Caco-2 (cell line): ENCODE data around the gene MBD4. TPM values are rescaled to one million over a fixed set of nuclear protein-coding genes. Genes with fewer than 3 reads are reported as not detected.
"Not testable (repeated sequence)": the region's sequence is repeated elsewhere in the genome, so short reads cannot be mapped to it uniquely, and the experiment has no call there.

Experiments used
- Bru-seq: library from RNA; stranded (reverse); fragments of 400-500 nt; gene quantifications from one replicate; lab custom pipeline; 2021; lab: Mats Ljungman, UMichigan
- BruChase-seq, 2 experiments: library from RNA; stranded (reverse); fragments of 400-500 nt; gene quantifications; one replicate each; lab custom pipeline; 2021; lab: Mats Ljungman, UMichigan
- BruUV-seq: library from RNA; stranded (reverse); fragments of 400-500 nt; replicated peaks from 2 replicates; lab custom pipeline; 2021; lab: Mats Ljungman, UMichigan
- CTCF ChIA-PET: fragments of 300-600 bp; sonication (Branson Sonifier 250); formaldehyde crosslinking; loops from one replicate; lab custom pipeline; 2022; ENCODE audit warnings: antibody characterized with exemption; lab: Charles Lee
- POLR2A ChIA-PET: fragments of 300-600 bp; sonication (Branson Sonifier 250); formaldehyde crosslinking; loops from one replicate; lab custom pipeline; 2022; ENCODE audit warnings: antibody characterized with exemption; lab: Charles Lee
- DNase-seq, 2 experiments: peaks; one replicate each; pipeline versions ENCODE4 v3.0.0 to v3.0.0-alpha.2; 2020 to 2022
- H3K27me3 ChIP-seq: replicated peaks from 2 replicates; pipeline ENCODE4 v1.6.0; 2011; ENCODE audit warnings: low read length; ENCODE audit not compliant: control insufficient read depth, insufficient read depth
- H3K36me3 ChIP-seq: 2 replicates; pipeline ENCODE4 v1.5.1; 2011; ENCODE audit warnings: low read length; ENCODE audit not compliant: control insufficient read depth, insufficient read depth
- H3K4me1 ChIP-seq: fragments of 250-450 bp; sonication (Bioruptor Pico); 2 replicates; pipeline ENCODE4 v1.5.1; 2020; ENCODE audit warnings: mild to moderate bottlenecking
- H3K4me3 ChIP-seq: 2 replicates; pipeline ENCODE4 v1.5.1; 2011; ENCODE audit warnings: low read depth, mild to moderate bottlenecking, control low read depth, low read length
- H3K9me3 ChIP-seq: fragments of 250-450 bp; sonication (Bioruptor Pico); 2 replicates; pipeline ENCODE4 v1.5.1; 2020; ENCODE audit warnings: mild to moderate bottlenecking, moderate library complexity
- H3K27ac Mint-ChIP-seq: one replicate; pipeline ENCODE4 v1.8.0; 2022; ENCODE audit warnings: mixed read lengths; ENCODE audit not compliant: unreplicated experiment
- H3K27me3 Mint-ChIP-seq: one replicate; pipeline ENCODE4 v1.8.0; 2022; ENCODE audit warnings: mixed read lengths; ENCODE audit not compliant: insufficient read depth, unreplicated experiment
- H3K36me3 Mint-ChIP-seq: one replicate; pipeline ENCODE4 v1.8.0; 2022; ENCODE audit warnings: mild to moderate bottlenecking, mixed read lengths; ENCODE audit not compliant: insufficient read depth, unreplicated experiment
- H3K4me1 Mint-ChIP-seq: one replicate; pipeline ENCODE4 v1.8.0; 2022; ENCODE audit warnings: low read depth, mixed read lengths; ENCODE audit not compliant: unreplicated experiment
- H3K4me3 Mint-ChIP-seq: one replicate; pipeline ENCODE4 v1.8.0; 2022; ENCODE audit warnings: mild to moderate bottlenecking, moderate library complexity, mixed read lengths; ENCODE audit not compliant: unreplicated experiment
- H3K9me3 Mint-ChIP-seq: one replicate; pipeline ENCODE4 v1.8.0; 2022; ENCODE audit warnings: mixed read lengths; ENCODE audit not compliant: unreplicated experiment
- CTCF ChIP-seq, 2 experiments: fragments of 200-600 bp in 1 of 2; IDR thresholded peaks; 1 replicate in 1 of 2; 2 replicates in 1 of 2; pipeline versions ENCODE4 v1.5.1 to v1.8.0; 2011 to 2022; ENCODE audit warnings: antibody characterized with exemption in 1 of 2, control low read depth in 1 of 2, inconsistent platforms in 1 of 2, low read depth in 1 of 2, low read length in 1 of 2, mild to moderate bottlenecking in 1 of 2, moderate library complexity in 1 of 2; ENCODE audit not compliant: insufficient read depth in 1 of 2, severe bottlenecking in 1 of 2, unreplicated experiment in 1 of 2
- intact Hi-C: fragments of 100-400 bp; cut with micrococcal nuclease; formaldehyde crosslinking; loops from one replicate; pipeline ENCODE4 v1.10.0; 2022; ENCODE audit not compliant: unreplicated experiment
- long read RNA-seq: library from polyadenylated mRNA; stranded (forward); transcript quantifications from one replicate; pipeline ENCODE4 v2.0.0, GENCODE V29; 2022
- total RNA-seq: library from RNA; stranded (reverse); gene quantifications from 2 replicates; pipeline ENCODE4 v1.2.3, GENCODE V29; 2022

MBD4 gene
- total RNA-seq (33.5 and 39.8 TPM in 2 replicates), Bru-seq, nascent RNA (percentile 93 among the genes with signal in this experiment), BruChase-seq, experiment 1, labeled RNA remaining after a 2-hour chase (percentile 94 among the genes with signal in this experiment), BruChase-seq, experiment 2, labeled RNA remaining after a 6-hour chase (percentile 80 among the genes with signal in this experiment)
- long read RNA-seq, transcript MBD4-201 (8 exons, 2,470 nt) = minor isoform, 14 of 61 reads
- long read RNA-seq, transcript MBD4-203 (8 exons, 2,478 nt) = major isoform, 26 of 61 reads
- long read RNA-seq, partial matches to known transcripts = 10 of 61 reads
- long read RNA-seq, other reads (novel, unspliced or antisense) = 8 of 61 reads

GRCh38 chr3:129439817-129440617 lies at the start of gene MBD4, which contains the start of gene IFT122:
TSS of gene MBD4 (minus strand) at chr3:129439948. CDS start at chr3:129439833, 115 bp downstream.
TSS of gene IFT122 (plus strand) at chr3:129440224. CDS start at chr3:129440331, 107 bp downstream.
- Mint-ChIP-seq H3K4me3 (peak within 1 kb of the TSS; percentile 90), H3K36me3 (peaks cover 43% of the 10 kb centered on the region), H3K4me1 (peaks cover 33% of the 10 kb centered on the region), H3K27ac (peak within 1 kb of the TSS; percentile 96), H3K9me3 (no peaks in the 10 kb centered on the region), H3K27me3 (no peaks in the 10 kb centered on the region)
- DNase-seq = peak; percentile 98 to 99
- Histone ChIP-seq H3K36me3 (no peaks in the 10 kb centered on the region), H3K4me3 (peak within 1 kb of the TSS; percentile 89), H3K27me3 (no peaks in the 10 kb centered on the region), H3K4me1 (peaks cover 20% of the 10 kb centered on the region), H3K9me3 (no peaks in the 10 kb centered on the region)
- CTCF ChIA-PET = interaction anchor here (0.6 to 1.8 kb wide), 6 partner anchors 9 to 455 kb away, joined by 3 to 7 read pairs (median 4); no protein-coding TSS in a partner anchor
- POLR2A ChIA-PET = interaction anchor here (0.7 to 1.3 kb wide), 5 partner anchors 11 to 187 kb away, joined by 3 to 5 read pairs (median 4); partner anchors contain the start of gene EFCAB12
- no TSS peak for BruUV-seq
- intact Hi-C loops = loop anchor here (1.0 to 5.0 kb wide), 2 partner anchors 41 to 58 kb away; no protein-coding TSS in a partner anchor
- no peak for TF ChIP-seq CTCF (IDR thresholded peaks at IDR 0.05; ENCODE audit: insufficient read depth in 1 of 2, low read depth in 1 of 2, low read length in 1 of 2, severe bottlenecking in 1 of 2, unreplicated experiment in 1 of 2)

DNA sequence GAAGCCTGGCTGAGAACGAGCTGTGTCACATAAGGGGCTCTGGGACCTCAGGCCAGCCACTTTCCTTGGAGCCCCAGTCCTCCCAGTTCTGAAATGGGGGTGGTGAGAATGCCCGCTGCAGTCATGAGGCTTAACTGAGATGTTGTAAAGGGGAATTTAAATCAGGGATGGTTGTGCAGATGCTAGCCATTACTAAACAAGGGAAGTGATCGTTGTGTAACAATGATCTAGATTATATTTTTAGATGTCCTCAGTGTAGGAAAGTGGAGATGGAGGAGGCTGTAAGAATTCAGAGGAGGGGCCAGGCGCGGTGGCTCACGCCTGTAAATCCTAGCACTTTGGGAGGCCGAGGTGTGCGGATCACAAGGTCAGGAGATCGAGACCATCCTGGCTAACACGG lies 49.5 kb upstream of the MBD4 start:
- intact Hi-C loops, H3K27ac Mint-ChIP-seq: not testable (repeated sequence)

GRCh38 chr3:129487868-129488335 lies 48.2 kb upstream of the MBD4 start:
- H3K4me3 ChIP-seq, H3K27me3 ChIP-seq, H3K9me3 Mint-ChIP-seq, H3K36me3 ChIP-seq, CTCF ChIA-PET, intact Hi-C loops, DNase-seq, POLR2A ChIA-PET, H3K36me3 Mint-ChIP-seq, H3K9me3 ChIP-seq, BruUV-seq, H3K4me3 Mint-ChIP-seq, H3K27ac Mint-ChIP-seq, H3K27me3 Mint-ChIP-seq, H3K4me1 ChIP-seq: not testable (repeated sequence)
- peaks cover 11% of the 10 kb centered on the region for H3K4me1 Mint-ChIP-seq

More for the DNA sequence above, 49.5 kb upstream of the MBD4 start:
- H3K27me3 Mint-ChIP-seq, H3K4me3 ChIP-seq, H3K36me3 Mint-ChIP-seq, H3K9me3 ChIP-seq, BruUV-seq, H3K9me3 Mint-ChIP-seq, H3K4me1 ChIP-seq, H3K4me3 Mint-ChIP-seq, H3K27me3 ChIP-seq, H3K36me3 ChIP-seq, POLR2A ChIA-PET, DNase-seq: not testable (repeated sequence)
- peaks cover 12% of the 10 kb centered on the region for H3K4me1 Mint-ChIP-seq
- CTCF ChIA-PET = interaction anchor here (1.2 to 2.1 kb wide), 5 partner anchors 9 to 138 kb away, joined by 4 to 38 read pairs (median 11); no protein-coding TSS in a partner anchor
